IMR-90 (cell line): ENCODE data around the gene BEX3. TPM values are rescaled to one million over a fixed set of nuclear protein-coding genes. Genes with fewer than 3 reads are reported as not detected.
A peak's percentile ranks its signal among the peaks of the same experiment; 100 is the strongest.

ENCODE experiments used
- ATAC-seq: fragments of 200-7000 bp; cut with Tn5 transposase; 2 replicates; pipeline ENCODE4 v1.9.1; 2020; ENCODE audit warnings: low read depth, mild to moderate bottlenecking, moderate library complexity
- BruUV-seq: library from RNA; stranded (reverse); fragments of 400-500 nt; replicated peaks from 2 replicates; lab custom pipeline; 2021; lab: Mats Ljungman, UMichigan
- CTCF ChIA-PET: fragments of 300-600 bp; formaldehyde crosslinking; extraction: SDS; loops from one replicate; lab custom pipeline; 2021; ENCODE audit warnings: antibody characterized with exemption; lab: Yijun Ruan, JAX
- POLR2A ChIA-PET: fragments of 300-600 bp; sonication (Branson Sonifier 250); formaldehyde crosslinking; loops from one replicate; lab custom pipeline; 2022; ENCODE audit warnings: antibody characterized with exemption; ENCODE audit not compliant: unreplicated experiment; lab: Charles Lee
- DNase-seq: peaks from one replicate; pipeline ENCODE4 v3.0.0; 2013
- H2AFZ ChIP-seq: replicated peaks from 2 replicates; pipeline ENCODE3; 2013; ENCODE audit warnings: low read length, mild to moderate bottlenecking; ENCODE audit not compliant: poor library complexity
- H2AK5ac ChIP-seq: 2 replicates; pipeline ENCODE4 v1.6.1; 2013; ENCODE audit warnings: low read depth, low read length, inconsistent platforms
- H2AK9ac ChIP-seq: replicated peaks from 2 replicates; pipeline ENCODE3; 2013; ENCODE audit warnings: mild to moderate bottlenecking, low read depth, low read length, moderate library complexity; ENCODE audit not compliant: poor library complexity
- H2BK120ac ChIP-seq: 2 replicates; pipeline ENCODE4 v1.6.1; 2013; ENCODE audit warnings: low read depth, low read length, inconsistent platforms
- H2BK15ac ChIP-seq: 3 replicates; pipeline ENCODE4 v1.6.1; 2013; ENCODE audit warnings: low read depth, low read length, inconsistent platforms
- H2BK20ac ChIP-seq: 2 replicates; pipeline ENCODE4 v1.6.1; 2013; ENCODE audit warnings: low read depth, mild to moderate bottlenecking, inconsistent platforms, low read length, moderate library complexity
- H2BK5ac ChIP-seq: 2 replicates; pipeline ENCODE4 v1.6.1; 2013; ENCODE audit warnings: mild to moderate bottlenecking, low read depth, low read length, inconsistent platforms; ENCODE audit not compliant: poor library complexity, severe bottlenecking
- H3K14ac ChIP-seq: replicated peaks from 2 replicates; pipeline ENCODE4 v1.6.1; 2013; ENCODE audit warnings: low read depth, low read length, inconsistent platforms
- H3K18ac ChIP-seq: 2 replicates; pipeline ENCODE4 v1.6.1; 2013; ENCODE audit warnings: low read depth, low read length, control low read depth
- H3K23ac ChIP-seq: 2 replicates; pipeline ENCODE4 v1.6.1; 2013; ENCODE audit warnings: low read depth, low read length, inconsistent platforms
- H3K27ac ChIP-seq: 2 replicates; pipeline ENCODE4 v1.5.1; 2013; ENCODE audit warnings: mild to moderate bottlenecking, control low read depth, low read length; ENCODE audit not compliant: insufficient read depth
- H3K27me3 ChIP-seq: 2 replicates; pipeline ENCODE4 v1.6.1; 2013; ENCODE audit warnings: low read length; ENCODE audit not compliant: control insufficient read depth, insufficient read depth
- H3K36me3 ChIP-seq: 2 replicates; pipeline ENCODE4 v1.6.1; 2013; ENCODE audit warnings: low read length, mixed read lengths; ENCODE audit not compliant: control insufficient read depth, insufficient read depth
- H3K4ac ChIP-seq: 2 replicates; pipeline ENCODE4 v1.6.1; 2013; ENCODE audit warnings: low read depth, low read length, inconsistent platforms
- H3K4me1 ChIP-seq: 2 replicates; pipeline ENCODE4 v1.6.1; 2013; ENCODE audit warnings: low read length, mixed read lengths; ENCODE audit not compliant: control insufficient read depth, insufficient read depth
- H3K4me2 ChIP-seq: 2 replicates; pipeline ENCODE4 v1.6.1; 2013; ENCODE audit warnings: low read depth, mild to moderate bottlenecking, control low read depth, low read length, moderate library complexity
- H3K4me3 ChIP-seq: 2 replicates; pipeline ENCODE4 v1.5.1; 2013; ENCODE audit warnings: low read depth, mild to moderate bottlenecking, control low read depth, low read length, moderate library complexity; ENCODE audit not compliant: insufficient read depth
- H3K56ac ChIP-seq: 2 replicates; pipeline ENCODE4 v1.6.1; 2013; ENCODE audit warnings: low read length, inconsistent platforms; ENCODE audit not compliant: insufficient read depth; ENCODE audit errors: extremely low read depth
- H3K79me1 ChIP-seq, 2 experiments: 2 replicates each; pipeline ENCODE4 v1.6.1; 2013; ENCODE audit warnings: low read length in 2 of 2, inconsistent platforms in 1 of 2, low read depth in 1 of 2
- H3K9ac ChIP-seq: 2 replicates; pipeline ENCODE4 v1.6.1; 2013; ENCODE audit warnings: low read depth, low read length, control low read depth
- H3K9me1 ChIP-seq: 2 replicates; pipeline ENCODE4 v1.6.1; 2013; ENCODE audit warnings: low read length, inconsistent platforms; ENCODE audit not compliant: insufficient read depth
- H3K9me3 ChIP-seq: 2 replicates; pipeline ENCODE4 v1.6.1; 2013; ENCODE audit warnings: low read length; ENCODE audit not compliant: control insufficient read depth, insufficient read depth
- H4K20me1 ChIP-seq: 2 replicates; pipeline ENCODE4 v1.6.1; 2013; ENCODE audit warnings: low read length, inconsistent platforms; ENCODE audit not compliant: insufficient read depth
- H4K5ac ChIP-seq: 2 replicates; pipeline ENCODE4 v1.6.1; 2013; ENCODE audit warnings: mild to moderate bottlenecking, low read depth, low read length, control low read depth
- H4K8ac ChIP-seq, 2 experiments: 2 replicates each; pipeline ENCODE4 v1.6.1; 2013; ENCODE audit warnings: low read depth in 2 of 2, low read length in 2 of 2, control low read depth in 1 of 2, inconsistent platforms in 1 of 2
- H4K91ac ChIP-seq: 2 replicates; pipeline ENCODE4 v1.6.1; 2013; ENCODE audit warnings: low read depth, low read length, inconsistent platforms; ENCODE audit not compliant: insufficient read depth
- BHLHE40 ChIP-seq: fragments of 150-350 bp; IDR thresholded peaks from 2 replicates; pipeline ENCODE4 v1.6.1; 2016; ENCODE audit warnings: mild to moderate bottlenecking, low read depth, low read length
- CEBPB ChIP-seq: IDR thresholded peaks from 2 replicates; pipeline ENCODE4 v1.6.1; 2012; ENCODE audit warnings: low read depth, low read length, improper control_type of control experiment
- NFE2L2 ChIP-seq: fragments of 150-350 bp; IDR thresholded peaks from 2 replicates; pipeline ENCODE4 v1.6.1; 2016; ENCODE audit warnings: low read depth, mild to moderate bottlenecking, low read length
- POLR2A ChIP-seq: IDR thresholded peaks from 2 replicates; pipeline ENCODE4 v1.6.1; 2012; ENCODE audit warnings: mild to moderate bottlenecking, low read depth, low read length
- RAD21 ChIP-seq: IDR thresholded peaks from 2 replicates; pipeline ENCODE4 v1.6.1; 2012; ENCODE audit warnings: low read length, improper control_type of control experiment
- USF2 ChIP-seq: fragments of 150-350 bp; IDR thresholded peaks from 2 replicates; pipeline ENCODE4 v1.6.1; 2017; ENCODE audit warnings: mild to moderate bottlenecking, antibody characterized with exemption, low read length, low read depth
- WGBS, 2 experiments: methylation state at CpG; one replicate each; pipeline versions ENCODE4 v1.1.5 to v1.1.7; 2013; ENCODE audit warnings: missing lambda C conversion rate in 2 of 2; ENCODE audit not compliant: insufficient read length in 1 of 2; ENCODE audit errors: extremely low coverage in 2 of 2; 5-methylcytosine and 5-hydroxymethylcytosine counted together
- dilution Hi-C: fragments of 300-500 bp; cut with HindIII; formaldehyde crosslinking; loops from one replicate; pipeline ENCODE4 v1.14.3; 2018; ENCODE audit warnings: low sequenced_read_pairs; ENCODE audit not compliant: unreplicated experiment
- in situ Hi-C: fragments of 300-500 bp; cut with MboI; formaldehyde crosslinking; loops from 3 replicates; pipeline ENCODE4 v1.14.3; 2019; ENCODE audit warnings: low sequenced_read_pairs, inconsistent platforms, mixed read lengths
- intact Hi-C: fragments of 100-400 bp; cut with micrococcal nuclease; formaldehyde crosslinking; loops from 2 replicates; pipeline ENCODE4 v1.10.0; 2022
- polyA plus RNA-seq, 3 experiments: library from polyadenylated mRNA; depleted of rRNA; stranded (reverse); fragments of >200 nt; gene quantifications; 2 replicates each; pipeline ENCODE4 v1.2.3, GENCODE V29; 2012; ENCODE audit warnings: low replicate concordance in 1 of 3
- total RNA-seq: library from RNA; depleted of rRNA; stranded (reverse); fragments of >200 nt; gene quantifications from 2 replicates; pipeline ENCODE4 v1.2.3, GENCODE V29; 2012

BEX3 gene
- total and polyA plus RNA-seq, 2 of the 4 experiments (the other 2 are of a cell fraction): 114 to 409 TPM

GRCh38 chrX:103378990-103379389, 2.7 kb downstream of the BEX3 start:
- 0 out of 2 replicates have a peak overlapping the region, but pooled peaks have one; percentile 9 for H2BK120ac ChIP-seq
- peaks cover 0 to 8% of the 10 kb centered on the region in 2 experiments; a peak in 2 of 4 replicates for H3K79me1 ChIP-seq
- no peaks in the 10 kb centered on the region for H4K20me1 ChIP-seq
- H3K9me1 ChIP-seq: no peaks in the 10 kb centered on the region
- H4K8ac ChIP-seq: no peak overlapping the region
- no peaks in the 10 kb centered on the region for H3K9me3 ChIP-seq
- H3K18ac ChIP-seq: no peak overlapping the region
- BruUV-seq: no TSS peak
- H3K9ac ChIP-seq: no peak overlapping the region; the same call in 1 of the 2 replicates
- H4K91ac ChIP-seq: no peak overlapping the region
- in situ Hi-C loops: no loop called here
- ATAC-seq (no peak), DNase-seq (peak; percentile 26)
- dilution Hi-C loops: no loop called here
- no peak overlapping the region for H3K4ac ChIP-seq
- intact Hi-C loops: no loop called here
- no peak overlapping the region for H2AK5ac ChIP-seq
- H2AFZ ChIP-seq: no peak overlapping the region
- WGBS, 2 experiments: no CpG with 5 or more reads among the region's 2 CpGs
- no peak overlapping the region for H3K14ac ChIP-seq
- H3K23ac ChIP-seq: no peak overlapping the region; the same call in 1 of the 2 replicates
- peak overlapping the region; percentile 68; the same call in 1 of the 2 replicates for H3K4me2 ChIP-seq
- no peak overlapping the region for H2BK15ac ChIP-seq
- peak overlapping the region; percentile 59 for H2BK5ac ChIP-seq
- H3K27ac ChIP-seq: peak overlapping the region; percentile 41; the same call in 1 of the 2 replicates
- H3K36me3 ChIP-seq: peaks cover 7% of the 10 kb centered on the region
- H3K4me1 ChIP-seq: peaks cover 3% of the 10 kb centered on the region
- H4K5ac ChIP-seq: peak overlapping the region; percentile 23; the same call in 1 of the 2 replicates
- H3K27me3 ChIP-seq: no peaks in the 10 kb centered on the region
- no peak overlapping the region for H3K4me3 ChIP-seq
- peak overlapping the region; percentile 18; the same call in 1 of the 2 replicates for H2BK20ac ChIP-seq
- TF ChIP-seq BHLHE40 (no peak), RAD21 (no peak), POLR2A (no peak), NFE2L2 (no peak), CEBPB (no peak), USF2 (no peak)
- H2AK9ac ChIP-seq: no peak overlapping the region
- CTCF ChIA-PET: no interaction called here
- no peak overlapping the region for H3K56ac ChIP-seq
- POLR2A ChIA-PET: no interaction called here
